Liver (tissue), 9 donors: ENCODE data around the gene MKNK2. TPM values are rescaled to one million over a fixed set of nuclear protein-coding genes. Genes with fewer than 3 reads are reported as not detected.

Experiments used
- DNase-seq: peaks from one replicate; pipeline ENCODE4 v3.0.0-alpha.2; 2017; ENCODE audit warnings: low spot score
- H3K27ac ChIP-seq, 2 donors: one replicate each; pipeline ENCODE4 v1.7.0; 2013; ENCODE audit warnings: inconsistent platforms in 2 of 2, low read length in 2 of 2, control low read depth in 1 of 2, low read depth in 1 of 2, mild to moderate bottlenecking in 1 of 2
- H3K27me3 ChIP-seq, 4 donors: one replicate each; pipeline versions ENCODE4 v1.6.1 to v1.7.0; 2013; ENCODE audit warnings: low read length in 3 of 4, inconsistent platforms in 1 of 4, mild to moderate bottlenecking in 1 of 4, moderate library complexity in 1 of 4; ENCODE audit not compliant: control insufficient read depth in 4 of 4, insufficient read depth in 4 of 4
- H3K36me3 ChIP-seq, 4 donors: one replicate each; pipeline versions ENCODE4 v1.6.1 to v1.7.0; 2013; ENCODE audit warnings: low read length in 3 of 4, mild to moderate bottlenecking in 3 of 4, low read depth in 1 of 4, moderate library complexity in 1 of 4; ENCODE audit not compliant: control insufficient read depth in 4 of 4, insufficient read depth in 3 of 4
- H3K4me1 ChIP-seq, 4 donors: one replicate each; pipeline versions ENCODE4 v1.6.1 to v1.7.0; 2013; ENCODE audit warnings: low read length in 3 of 4, mild to moderate bottlenecking in 3 of 4, moderate library complexity in 1 of 4; ENCODE audit not compliant: control insufficient read depth in 4 of 4, insufficient read depth in 4 of 4
- H3K4me3 ChIP-seq, 3 donors: one replicate each; pipeline versions ENCODE4 v1.6.1 to v1.7.0; 2013; ENCODE audit warnings: low read length in 3 of 3, control low read depth in 1 of 3, low read depth in 1 of 3, mild to moderate bottlenecking in 1 of 3
- H3K9ac ChIP-seq, 2 donors: one replicate each; pipeline ENCODE4 v1.7.0; 2013; ENCODE audit warnings: low read length in 2 of 2, mild to moderate bottlenecking in 2 of 2, moderate library complexity in 2 of 2, control low read depth in 1 of 2, low read depth in 1 of 2
- H3K9me3 ChIP-seq, 4 donors: one replicate each; pipeline versions ENCODE4 v1.6.1 to v1.7.0; 2013; ENCODE audit warnings: low read length in 3 of 4; ENCODE audit not compliant: control insufficient read depth in 4 of 4
- EGR1 ChIP-seq, 2 donors: IDR thresholded peaks; 2 replicates each; pipeline ENCODE4 v1.6.1; 2016 to 2018; ENCODE audit warnings: antibody characterized with exemption in 2 of 2, low read depth in 2 of 2
- FOXA1 ChIP-seq: IDR thresholded peaks from 2 replicates; pipeline ENCODE4 v1.6.1; 2016; ENCODE audit warnings: antibody characterized with exemption
- FOXA2 ChIP-seq: IDR thresholded peaks from 2 replicates; pipeline ENCODE4 v1.6.1; 2016; ENCODE audit warnings: antibody characterized with exemption
- GABPA ChIP-seq, 2 donors: IDR thresholded peaks in 1 of 2; conservative IDR thresholded peaks in 1 of 2; 2 replicates each; pipeline ENCODE4 v1.6.1; 2016; ENCODE audit warnings: antibody characterized with exemption in 2 of 2, mild to moderate bottlenecking in 1 of 2, moderate library complexity in 1 of 2
- HNF4A ChIP-seq, 2 donors: conservative IDR thresholded peaks; 2 replicates each; pipeline ENCODE4 v1.6.1; 2016; ENCODE audit warnings: antibody characterized with exemption in 2 of 2, mild to moderate bottlenecking in 2 of 2
- HNF4G ChIP-seq: IDR thresholded peaks from 2 replicates; pipeline ENCODE4 v1.6.1; 2016; ENCODE audit warnings: antibody characterized with exemption
- JUND ChIP-seq, 2 donors: IDR thresholded peaks; 2 replicates each; pipeline ENCODE4 v1.6.1; 2016; ENCODE audit warnings: antibody characterized with exemption in 2 of 2
- NR2F2 ChIP-seq: IDR thresholded peaks from 2 replicates; pipeline ENCODE4 v1.6.1; 2016; ENCODE audit warnings: antibody characterized with exemption
- RAD21 ChIP-seq, 2 donors: IDR thresholded peaks; 2 replicates each; pipeline ENCODE4 v1.6.1; 2016; ENCODE audit warnings: antibody characterized with exemption in 2 of 2, mild to moderate bottlenecking in 2 of 2
- RXRA ChIP-seq, 2 donors: IDR thresholded peaks; 2 replicates each; pipeline ENCODE4 v1.6.1; 2017 to 2018; ENCODE audit warnings: antibody characterized with exemption in 2 of 2, mild to moderate bottlenecking in 1 of 2
- SP1 ChIP-seq: IDR thresholded peaks from 2 replicates; pipeline ENCODE4 v1.6.1; 2018; ENCODE audit warnings: antibody characterized with exemption, mild to moderate bottlenecking
- TAF1 ChIP-seq: conservative IDR thresholded peaks from 2 replicates; pipeline ENCODE4 v1.6.1; 2016; ENCODE audit warnings: antibody characterized with exemption, mild to moderate bottlenecking
- YY1 ChIP-seq: IDR thresholded peaks from 2 replicates; pipeline ENCODE4 v1.6.1; 2016; ENCODE audit warnings: antibody characterized with exemption, mild to moderate bottlenecking
- WGBS: extraction: QIAGEN DNeasy Blood & Tissue Kit; methylation state at CpG from one replicate; pipeline ENCODE4 v1.1.7; 2013; 5-methylcytosine and 5-hydroxymethylcytosine counted together
- polyA plus RNA-seq, 2 donors: library from polyadenylated mRNA; stranded (reverse) in 1 of 2; unstranded in 1 of 2; fragments of 200-250 nt in 1 of 2; fragments of >200 nt in 1 of 2; fragmentation: Nextera tagmentation in 1 of 2; extraction: Ambion mirVana in 1 of 2; gene quantifications; one replicate each; pipeline versions ENCODE4 v1.2.1 to v1.2.3, GENCODE V29; 2013 to 2015
- total RNA-seq, 2 donors: library from RNA; depleted of rRNA; stranded (reverse); fragments of >200 nt; gene quantifications; one replicate each; pipeline ENCODE4 v1.2.3, GENCODE V29; 2014
- TF ChIP-seq, protein P1 (sequence below): fragments of 150-350 bp; IDR thresholded peaks from 2 replicates; pipeline ENCODE4 v1.5.1; 2017; ENCODE audit warnings: improper control_type of control experiment, low read depth, low read length; ENCODE audit not compliant: missing input control
- TF ChIP-seq, protein P2 (sequence below): IDR thresholded peaks from 2 replicates; pipeline ENCODE4 v1.6.1; 2016; ENCODE audit warnings: antibody characterized with exemption
- TF ChIP-seq, protein P3 (sequence below): IDR thresholded peaks from 2 replicates; pipeline ENCODE4 v1.6.1; 2016; ENCODE audit warnings: antibody characterized with exemption
- TF ChIP-seq, protein P4 (sequence below): IDR thresholded peaks from 2 replicates; pipeline ENCODE4 v1.6.1; 2016; ENCODE audit warnings: antibody characterized with exemption
- TF ChIP-seq, protein P5 (sequence below): IDR thresholded peaks from 2 replicates; pipeline ENCODE4 v1.6.1; 2016; ENCODE audit warnings: antibody characterized with exemption, mild to moderate bottlenecking
- donor health status: healthy.
- donor health status: healthy.
- donor health status: healthy.
- donor health status: healthy.
- donor health status: healthy.

Gene MKNK2
- total and polyA plus RNA-seq, 4 donors, result 24.7 to 105 (median 46.4) TPM

DNA sequence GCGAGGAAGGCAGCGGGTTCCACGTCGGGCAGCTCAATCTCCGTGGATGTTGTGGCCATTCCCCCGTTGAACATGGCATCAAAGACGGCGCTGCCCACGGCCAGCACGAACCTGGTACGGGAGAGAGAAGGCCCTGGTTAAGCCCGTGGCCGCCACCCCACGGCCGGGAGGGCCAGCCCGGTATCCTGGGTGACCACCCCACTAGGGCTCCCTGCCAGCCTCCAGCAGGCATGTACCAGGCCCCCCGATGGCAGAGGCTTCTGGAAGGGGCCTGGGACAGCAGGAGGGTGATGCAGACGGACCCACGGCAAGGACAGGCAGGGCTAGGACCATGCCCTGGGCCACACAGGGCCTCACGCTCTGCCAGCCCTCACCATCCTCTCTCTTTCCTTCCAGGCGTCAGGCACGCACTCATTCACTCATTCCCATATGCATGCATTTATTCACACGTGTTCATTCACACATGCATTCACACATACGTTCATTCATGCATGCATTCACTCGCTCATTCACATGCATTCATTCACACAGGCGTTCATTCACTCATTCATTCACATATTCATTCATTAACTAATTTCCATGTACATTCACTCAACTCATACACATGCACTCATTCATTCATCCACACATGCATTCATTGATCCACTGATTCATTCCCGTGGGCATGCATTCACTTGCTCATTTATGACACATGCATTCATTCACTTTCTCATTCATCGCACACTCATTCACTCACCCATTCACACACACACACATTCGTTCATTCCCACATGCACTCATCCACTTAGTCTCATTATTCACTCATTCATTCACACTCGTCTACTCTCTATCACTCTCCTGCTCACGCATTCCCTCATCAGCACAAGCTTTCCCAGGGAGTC is 53.5 kb downstream of the MKNK2 start:
- WGBS, result 97% methylated on average over 31 of the region's 31 CpGs
- no peak overlapping the region for H3K27ac ChIP-seq
- no peaks in the 10 kb centered on the region for H3K4me1 ChIP-seq
- H3K9me3 ChIP-seq, result no peaks in the 10 kb centered on the region
- TF ChIP-seq HNF4A (conservative IDR thresholded peaks at IDR 0.05), result no peak
- no peaks in the 10 kb centered on the region for H3K27me3 ChIP-seq
- H3K36me3 ChIP-seq, result peaks cover 6 to 25% (median 14%) of the 10 kb centered on the region in 4 donors
- no peak overlapping the region for H3K9ac ChIP-seq
- H3K4me3 ChIP-seq, result no peak overlapping the region
- DNase-seq, result no peak

DNA sequence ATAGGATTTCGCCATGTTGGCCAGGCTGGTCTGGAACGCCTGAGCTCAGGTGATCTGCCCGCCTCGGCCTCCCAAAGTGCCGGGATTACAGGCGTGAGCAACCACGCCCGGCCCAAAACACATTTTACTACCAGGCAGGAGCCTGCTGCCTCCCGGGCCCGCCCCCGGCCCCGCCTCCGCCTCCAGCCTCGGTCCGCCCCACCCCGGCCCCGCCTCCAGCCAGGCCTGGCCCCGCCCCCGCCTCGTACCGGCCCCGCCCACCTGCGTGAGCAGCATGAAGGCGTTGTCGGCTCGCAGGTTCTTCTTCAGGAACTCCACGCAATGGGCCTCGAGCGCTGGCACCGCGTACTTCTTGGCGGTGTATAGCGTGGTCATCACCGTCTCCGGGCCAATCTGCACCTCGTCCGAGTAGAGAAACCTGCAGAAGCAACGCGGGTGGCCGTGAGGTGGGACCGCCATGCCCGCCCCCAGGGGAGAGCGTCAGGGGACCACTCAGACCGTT is 58.2 kb downstream of the MKNK2 start:
- no peak for DNase-seq
- 88% methylated on average over 44 of the region's 44 CpGs for WGBS

DNA sequence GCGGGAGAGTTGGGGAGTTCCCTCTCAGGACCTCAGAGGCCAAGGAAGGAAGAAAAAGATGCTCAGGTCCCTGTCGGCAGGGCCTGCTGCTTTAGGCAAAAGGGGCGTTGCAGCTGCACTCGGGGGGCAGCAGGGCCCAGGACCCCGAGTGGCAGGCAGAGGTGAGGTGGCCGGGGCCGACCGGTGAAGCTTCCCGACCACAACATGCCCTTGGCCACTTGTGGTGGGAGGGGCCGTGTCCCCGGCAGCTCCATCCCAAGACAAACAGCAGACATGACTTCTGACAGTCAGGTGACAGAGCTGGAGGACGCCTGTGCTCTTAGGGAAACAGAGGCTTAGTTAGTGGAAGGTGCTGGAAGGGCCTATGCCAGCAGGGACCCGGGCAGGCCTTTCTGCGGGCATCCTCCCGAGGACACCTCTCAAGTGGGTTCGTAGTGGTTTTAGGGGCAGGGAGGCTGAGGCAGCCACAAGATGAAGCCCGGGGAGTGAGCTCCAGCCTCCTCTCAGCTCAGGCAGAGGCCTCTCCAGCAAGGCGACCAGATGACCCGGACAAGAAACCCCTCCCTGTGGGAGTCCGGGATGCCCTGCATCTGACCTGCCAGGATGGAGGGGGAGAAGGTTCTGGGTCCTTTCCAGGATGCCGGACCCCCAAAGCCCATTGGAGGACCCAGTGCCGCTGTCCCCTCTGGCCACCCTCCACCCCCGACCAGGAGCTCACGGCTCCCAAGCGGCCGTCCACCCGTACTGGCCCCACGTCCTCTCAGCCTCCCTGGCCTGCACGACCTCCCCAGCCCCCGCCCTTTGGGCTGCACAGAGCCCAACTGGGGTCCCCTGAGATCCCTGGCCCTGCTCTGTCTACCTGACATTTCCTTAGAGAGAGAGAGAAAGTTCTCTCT is 59.8 kb downstream of the MKNK2 start:
- 94% methylated on average over 30 of the region's 30 CpGs for WGBS

More for the DNA sequence above, 58.2 kb downstream of the MKNK2 start:
- Histone ChIP-seq H3K9ac (no peak overlapping the region), H3K27me3 (no peaks in the 10 kb centered on the region), H3K27ac (no peak overlapping the region), H3K4me3 (no peak overlapping the region), H3K4me1 (no peaks in the 10 kb centered on the region), H3K9me3 (no peaks in the 10 kb centered on the region), H3K36me3 (peaks cover 11 to 37% (median 22%) of the 10 kb centered on the region in 4 donors)
- TF ChIP-seq EGR1 (IDR thresholded peaks at IDR 0.05; ENCODE audit: low read depth in 2 of 2) (no peak), SP1 (no peak)

More for the DNA sequence above, 59.8 kb downstream of the MKNK2 start:
- no peak overlapping the region for H3K27ac ChIP-seq
- TF ChIP-seq, protein P1, sequence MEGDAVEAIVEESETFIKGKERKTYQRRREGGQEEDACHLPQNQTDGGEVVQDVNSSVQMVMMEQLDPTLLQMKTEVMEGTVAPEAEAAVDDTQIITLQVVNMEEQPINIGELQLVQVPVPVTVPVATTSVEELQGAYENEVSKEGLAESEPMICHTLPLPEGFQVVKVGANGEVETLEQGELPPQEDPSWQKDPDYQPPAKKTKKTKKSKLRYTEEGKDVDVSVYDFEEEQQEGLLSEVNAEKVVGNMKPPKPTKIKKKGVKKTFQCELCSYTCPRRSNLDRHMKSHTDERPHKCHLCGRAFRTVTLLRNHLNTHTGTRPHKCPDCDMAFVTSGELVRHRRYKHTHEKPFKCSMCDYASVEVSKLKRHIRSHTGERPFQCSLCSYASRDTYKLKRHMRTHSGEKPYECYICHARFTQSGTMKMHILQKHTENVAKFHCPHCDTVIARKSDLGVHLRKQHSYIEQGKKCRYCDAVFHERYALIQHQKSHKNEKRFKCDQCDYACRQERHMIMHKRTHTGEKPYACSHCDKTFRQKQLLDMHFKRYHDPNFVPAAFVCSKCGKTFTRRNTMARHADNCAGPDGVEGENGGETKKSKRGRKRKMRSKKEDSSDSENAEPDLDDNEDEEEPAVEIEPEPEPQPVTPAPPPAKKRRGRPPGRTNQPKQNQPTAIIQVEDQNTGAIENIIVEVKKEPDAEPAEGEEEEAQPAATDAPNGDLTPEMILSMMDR, result no peak
- TF ChIP-seq NR2F2 (no peak), EGR1 (IDR thresholded peaks at IDR 0.05; ENCODE audit: low read depth in 2 of 2) (no peak), RXRA (IDR thresholded peaks at IDR 0.05) (no peak), YY1 (no peak), FOXA2 (no peak), GABPA (IDR thresholded peaks at IDR 0.05 in 1 of 2, conservative IDR thresholded peaks at IDR 0.05 in 1 of 2) (no peak), TAF1 (no peak), HNF4A (conservative IDR thresholded peaks at IDR 0.05) (no peak), HNF4G (no peak), FOXA1 (no peak), JUND (IDR thresholded peaks at IDR 0.05) (no peak), SP1 (no peak), RAD21 (IDR thresholded peaks at IDR 0.05) (no peak)
- TF ChIP-seq, protein P2, sequence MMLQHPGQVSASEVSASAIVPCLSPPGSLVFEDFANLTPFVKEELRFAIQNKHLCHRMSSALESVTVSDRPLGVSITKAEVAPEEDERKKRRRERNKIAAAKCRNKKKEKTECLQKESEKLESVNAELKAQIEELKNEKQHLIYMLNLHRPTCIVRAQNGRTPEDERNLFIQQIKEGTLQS, result no peak
- TF ChIP-seq, protein P3, sequence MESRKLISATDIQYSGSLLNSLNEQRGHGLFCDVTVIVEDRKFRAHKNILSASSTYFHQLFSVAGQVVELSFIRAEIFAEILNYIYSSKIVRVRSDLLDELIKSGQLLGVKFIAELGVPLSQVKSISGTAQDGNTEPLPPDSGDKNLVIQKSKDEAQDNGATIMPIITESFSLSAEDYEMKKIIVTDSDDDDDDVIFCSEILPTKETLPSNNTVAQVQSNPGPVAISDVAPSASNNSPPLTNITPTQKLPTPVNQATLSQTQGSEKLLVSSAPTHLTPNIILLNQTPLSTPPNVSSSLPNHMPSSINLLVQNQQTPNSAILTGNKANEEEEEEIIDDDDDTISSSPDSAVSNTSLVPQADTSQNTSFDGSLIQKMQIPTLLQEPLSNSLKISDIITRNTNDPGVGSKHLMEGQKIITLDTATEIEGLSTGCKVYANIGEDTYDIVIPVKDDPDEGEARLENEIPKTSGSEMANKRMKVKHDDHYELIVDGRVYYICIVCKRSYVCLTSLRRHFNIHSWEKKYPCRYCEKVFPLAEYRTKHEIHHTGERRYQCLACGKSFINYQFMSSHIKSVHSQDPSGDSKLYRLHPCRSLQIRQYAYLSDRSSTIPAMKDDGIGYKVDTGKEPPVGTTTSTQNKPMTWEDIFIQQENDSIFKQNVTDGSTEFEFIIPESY, result no peak
- TF ChIP-seq, protein P4, sequence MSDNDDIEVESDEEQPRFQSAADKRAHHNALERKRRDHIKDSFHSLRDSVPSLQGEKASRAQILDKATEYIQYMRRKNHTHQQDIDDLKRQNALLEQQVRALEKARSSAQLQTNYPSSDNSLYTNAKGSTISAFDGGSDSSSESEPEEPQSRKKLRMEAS, result no peak
- TF ChIP-seq, protein P5, sequence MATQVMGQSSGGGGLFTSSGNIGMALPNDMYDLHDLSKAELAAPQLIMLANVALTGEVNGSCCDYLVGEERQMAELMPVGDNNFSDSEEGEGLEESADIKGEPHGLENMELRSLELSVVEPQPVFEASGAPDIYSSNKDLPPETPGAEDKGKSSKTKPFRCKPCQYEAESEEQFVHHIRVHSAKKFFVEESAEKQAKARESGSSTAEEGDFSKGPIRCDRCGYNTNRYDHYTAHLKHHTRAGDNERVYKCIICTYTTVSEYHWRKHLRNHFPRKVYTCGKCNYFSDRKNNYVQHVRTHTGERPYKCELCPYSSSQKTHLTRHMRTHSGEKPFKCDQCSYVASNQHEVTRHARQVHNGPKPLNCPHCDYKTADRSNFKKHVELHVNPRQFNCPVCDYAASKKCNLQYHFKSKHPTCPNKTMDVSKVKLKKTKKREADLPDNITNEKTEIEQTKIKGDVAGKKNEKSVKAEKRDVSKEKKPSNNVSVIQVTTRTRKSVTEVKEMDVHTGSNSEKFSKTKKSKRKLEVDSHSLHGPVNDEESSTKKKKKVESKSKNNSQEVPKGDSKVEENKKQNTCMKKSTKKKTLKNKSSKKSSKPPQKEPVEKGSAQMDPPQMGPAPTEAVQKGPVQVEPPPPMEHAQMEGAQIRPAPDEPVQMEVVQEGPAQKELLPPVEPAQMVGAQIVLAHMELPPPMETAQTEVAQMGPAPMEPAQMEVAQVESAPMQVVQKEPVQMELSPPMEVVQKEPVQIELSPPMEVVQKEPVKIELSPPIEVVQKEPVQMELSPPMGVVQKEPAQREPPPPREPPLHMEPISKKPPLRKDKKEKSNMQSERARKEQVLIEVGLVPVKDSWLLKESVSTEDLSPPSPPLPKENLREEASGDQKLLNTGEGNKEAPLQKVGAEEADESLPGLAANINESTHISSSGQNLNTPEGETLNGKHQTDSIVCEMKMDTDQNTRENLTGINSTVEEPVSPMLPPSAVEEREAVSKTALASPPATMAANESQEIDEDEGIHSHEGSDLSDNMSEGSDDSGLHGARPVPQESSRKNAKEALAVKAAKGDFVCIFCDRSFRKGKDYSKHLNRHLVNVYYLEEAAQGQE, result no peak
- no peak for DNase-seq
- H3K4me1 ChIP-seq, result no peaks in the 10 kb centered on the region
- H3K36me3 ChIP-seq, result peaks cover 14 to 47% (median 22%) of the 10 kb centered on the region in 4 donors
- no peak overlapping the region for H3K4me3 ChIP-seq
- H3K27me3 ChIP-seq, result no peaks in the 10 kb centered on the region
- H3K9ac ChIP-seq, result no peak overlapping the region
- no peaks in the 10 kb centered on the region for H3K9me3 ChIP-seq
